GM19240 (cell line): ENCODE data around the gene CYP24A1.

Experiments used
- DNase-seq: peaks from one replicate; pipeline ENCODE4 v3.0.0; 2011; ENCODE audit warnings: low spot score; ENCODE audit not compliant: insufficient read length

Gene CYP24A1

DNA sequence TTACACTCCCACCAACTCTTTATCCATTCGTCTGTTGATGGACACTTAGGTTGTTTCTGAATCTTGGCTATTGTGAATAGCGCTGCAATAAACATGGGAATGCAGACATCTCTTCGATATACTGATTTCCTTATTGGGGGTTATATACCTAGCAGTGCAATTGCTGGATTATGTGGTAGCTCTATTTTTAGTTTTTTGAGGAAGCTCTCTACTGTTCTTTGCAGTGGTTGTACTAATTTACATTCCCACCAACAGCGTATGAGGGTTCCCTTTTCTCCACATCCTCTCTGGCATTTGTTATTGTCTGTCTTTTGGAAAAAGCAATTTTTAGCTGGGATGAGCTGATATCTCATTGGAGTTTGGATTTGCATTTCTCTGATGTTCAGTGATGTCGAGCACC is 29.5 kb upstream of the CYP24A1 start:
- no peak for DNase-seq

DNA sequence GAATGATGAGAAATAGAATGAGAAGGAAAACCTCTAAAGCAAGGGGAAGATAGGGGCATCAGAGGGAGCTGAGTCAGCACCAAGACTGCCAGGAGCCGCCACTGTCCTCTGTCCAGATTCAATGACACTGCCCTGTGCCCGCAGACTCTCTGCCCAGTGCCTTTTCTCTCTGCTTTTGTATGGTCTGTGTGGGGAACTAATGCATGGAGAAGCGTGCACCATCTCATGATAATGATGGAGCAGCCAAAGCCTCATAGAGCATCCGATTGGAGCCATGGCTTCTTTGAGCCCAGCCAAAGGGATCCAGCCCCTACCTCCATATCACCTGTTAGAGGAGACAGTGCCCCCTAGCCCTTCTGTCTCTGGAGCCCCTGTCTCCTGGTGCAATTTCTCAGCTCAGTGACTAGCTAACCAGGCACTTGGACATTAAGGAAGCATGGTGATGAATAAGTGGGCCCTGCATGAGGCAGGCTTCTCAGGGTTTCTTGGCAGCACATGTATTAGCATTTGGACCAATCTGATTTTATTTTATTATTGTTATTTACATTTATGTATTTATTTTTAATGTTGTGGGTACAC is 27.6 kb upstream of the CYP24A1 start:
- no peak for DNase-seq

DNA sequence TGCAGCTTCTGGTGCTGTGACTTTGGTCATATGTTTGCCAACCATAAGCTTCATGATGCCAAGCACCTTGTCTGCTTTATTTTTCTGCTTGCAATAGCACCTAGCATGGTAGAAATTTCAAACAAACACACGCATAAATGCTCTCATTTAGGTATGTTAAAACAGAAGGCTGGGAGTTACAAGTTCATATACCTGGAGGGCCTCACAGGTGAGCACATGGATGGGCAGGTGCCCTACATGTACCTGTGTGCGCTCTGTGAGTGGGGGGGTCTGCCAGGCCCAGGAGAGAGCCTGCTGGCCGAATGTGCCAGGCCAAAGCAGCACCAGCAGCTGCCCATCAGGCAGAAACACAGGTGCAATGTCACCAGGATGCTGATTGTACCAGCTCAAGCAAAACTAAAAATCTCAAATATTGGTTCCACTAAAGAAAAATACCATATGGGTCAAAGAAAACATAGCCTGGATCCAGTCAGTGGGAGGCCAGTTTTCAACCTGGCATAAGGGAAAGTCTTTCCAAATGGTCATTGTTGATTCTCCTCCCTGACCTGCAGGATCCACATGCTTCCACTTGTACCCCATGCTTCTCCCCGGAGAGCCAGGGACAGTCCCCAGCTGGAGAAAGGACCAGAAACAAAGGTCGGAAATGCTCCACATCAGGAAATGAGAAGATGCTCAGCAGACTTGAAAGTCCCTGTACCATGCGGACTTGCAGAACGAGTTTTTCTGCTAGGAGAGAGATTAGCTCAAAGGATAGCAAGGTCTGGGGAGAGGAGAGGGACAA is 26.9 kb upstream of the CYP24A1 start:
- DNase-seq: no peak

DNA sequence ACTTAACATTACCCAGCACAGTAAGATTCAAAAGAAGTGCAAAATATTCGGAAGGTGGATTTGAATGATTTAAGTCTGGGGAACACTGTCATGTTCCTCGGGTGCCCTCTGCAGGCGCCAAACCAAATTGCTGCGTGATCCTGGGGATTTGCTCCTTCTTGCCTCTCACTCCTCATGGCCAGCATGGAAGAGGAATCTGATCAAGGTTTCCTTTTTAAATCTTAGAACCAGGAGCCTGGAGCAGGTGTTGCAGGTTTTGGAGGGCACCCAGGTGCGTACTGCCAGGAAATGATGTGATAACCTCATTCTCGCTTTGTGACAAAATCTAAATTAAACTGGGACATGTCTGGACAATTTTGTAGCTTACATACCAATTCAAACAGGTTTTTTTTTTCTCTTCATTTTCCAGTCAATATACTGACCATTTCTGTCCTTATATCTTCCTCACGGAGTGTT is 26.0 kb upstream of the CYP24A1 start:
- DNase-seq: no peak

DNA sequence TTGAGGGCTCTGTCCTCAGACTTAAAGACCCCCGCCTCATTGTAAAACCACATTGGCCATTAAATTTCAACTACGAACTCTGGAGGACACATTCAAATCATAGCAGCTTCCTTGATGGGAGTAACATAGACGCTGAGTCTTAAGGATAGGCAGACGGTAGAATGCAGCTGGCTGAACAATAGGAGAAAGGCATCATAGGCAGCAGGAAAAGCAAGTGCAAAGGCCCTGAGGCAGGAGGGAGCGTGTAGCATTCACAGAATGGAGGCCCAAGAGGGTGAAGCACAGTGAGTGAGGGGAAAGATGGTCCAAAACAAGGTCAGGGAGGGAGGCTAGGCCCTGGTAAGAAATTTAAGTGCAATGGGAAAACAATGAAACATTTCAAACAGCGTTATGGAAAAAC is 25.5 kb upstream of the CYP24A1 start:
- DNase-seq: no peak

DNA sequence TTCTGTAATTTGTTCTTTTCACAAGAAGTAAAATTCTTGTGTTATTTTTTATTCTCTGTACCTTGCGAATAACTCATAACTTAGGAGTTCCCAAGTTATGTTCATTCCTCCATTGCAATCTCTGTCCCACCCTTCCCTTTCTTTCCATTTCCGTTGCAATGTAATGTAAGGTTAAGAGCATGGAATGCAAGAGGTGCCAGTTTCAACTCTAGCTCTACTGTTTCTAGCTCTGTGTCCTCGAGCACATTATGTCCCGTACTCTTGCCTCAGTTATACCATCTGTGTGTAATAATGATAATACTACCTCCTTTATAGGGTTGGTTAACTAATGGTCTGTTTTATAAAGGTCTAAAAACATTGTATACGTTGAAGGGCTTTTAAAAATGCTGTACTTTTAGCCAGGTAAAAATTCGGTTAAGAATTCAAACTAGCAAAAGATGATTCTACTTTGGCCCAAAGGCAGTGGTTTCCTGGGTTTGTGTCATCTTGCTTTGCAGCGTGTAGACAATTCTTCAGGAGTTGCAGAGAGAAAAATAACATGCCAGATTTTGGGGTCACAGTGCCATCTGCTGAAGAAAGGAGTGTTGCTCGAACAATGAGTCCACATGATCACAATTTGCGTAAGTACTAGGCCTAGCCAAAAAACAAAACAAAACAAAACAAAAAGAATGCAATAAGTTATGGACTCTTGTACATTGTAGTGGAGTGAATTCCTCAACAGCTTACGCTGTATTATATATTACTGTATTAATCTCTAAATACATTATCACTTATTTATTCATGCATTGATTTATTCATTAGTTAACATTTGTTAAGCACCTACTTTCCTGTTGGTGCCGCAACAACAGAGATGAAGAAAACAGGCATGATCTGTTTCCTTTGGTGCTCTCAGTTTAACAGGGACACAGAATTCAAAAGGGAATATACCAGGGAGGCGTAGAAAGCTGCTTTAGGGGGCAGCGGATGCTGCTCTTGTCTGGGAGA is 24.1 kb upstream of the CYP24A1 start:
- DNase-seq: no peak

DNA sequence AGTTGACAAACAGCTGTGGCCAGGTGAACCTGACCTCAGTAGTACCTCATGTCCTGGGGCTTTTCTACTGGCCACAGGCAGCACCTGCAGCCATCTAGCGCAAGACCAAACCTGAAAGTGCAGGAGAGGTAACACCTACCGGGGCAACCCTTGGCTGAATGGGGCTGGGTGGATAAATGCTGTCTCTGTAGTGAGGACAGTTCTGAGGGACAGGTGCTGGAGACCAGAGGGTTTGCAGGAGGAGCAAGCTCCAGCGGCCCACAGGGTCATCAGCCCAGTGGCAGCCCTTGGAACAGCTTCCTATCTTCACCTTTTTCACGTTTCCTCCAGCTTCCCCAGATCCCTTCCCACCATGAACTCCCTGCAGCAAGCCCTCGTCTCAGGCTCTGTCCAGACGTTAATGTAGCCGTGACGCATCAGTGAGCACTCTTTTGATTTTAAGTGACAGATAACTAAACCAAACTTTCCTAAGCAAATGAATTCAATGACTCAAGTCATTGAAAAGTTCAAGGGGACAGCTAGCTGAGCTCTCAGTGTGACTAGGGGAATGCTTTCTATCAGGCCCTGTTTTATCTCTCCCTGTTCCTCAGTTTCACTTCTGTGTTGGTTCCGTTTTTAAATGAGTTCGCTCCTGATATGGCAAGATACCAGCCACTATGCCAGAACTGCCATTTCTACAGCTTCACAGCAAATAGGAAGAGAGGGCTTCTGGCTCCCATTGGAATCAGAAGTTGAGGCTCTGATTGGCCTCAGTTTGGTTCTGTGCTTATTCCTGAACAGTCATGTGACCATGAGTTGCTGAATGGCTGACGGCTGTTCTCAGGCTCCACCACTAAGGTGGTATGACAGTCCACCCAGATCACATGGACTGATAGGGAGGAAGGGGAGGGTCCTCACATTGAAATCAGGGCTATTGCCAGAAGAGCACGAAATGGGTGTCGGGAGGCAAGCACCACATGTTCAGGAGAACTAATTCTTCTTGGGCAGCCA is 22.0 kb upstream of the CYP24A1 start:
- DNase-seq: no peak

DNA sequence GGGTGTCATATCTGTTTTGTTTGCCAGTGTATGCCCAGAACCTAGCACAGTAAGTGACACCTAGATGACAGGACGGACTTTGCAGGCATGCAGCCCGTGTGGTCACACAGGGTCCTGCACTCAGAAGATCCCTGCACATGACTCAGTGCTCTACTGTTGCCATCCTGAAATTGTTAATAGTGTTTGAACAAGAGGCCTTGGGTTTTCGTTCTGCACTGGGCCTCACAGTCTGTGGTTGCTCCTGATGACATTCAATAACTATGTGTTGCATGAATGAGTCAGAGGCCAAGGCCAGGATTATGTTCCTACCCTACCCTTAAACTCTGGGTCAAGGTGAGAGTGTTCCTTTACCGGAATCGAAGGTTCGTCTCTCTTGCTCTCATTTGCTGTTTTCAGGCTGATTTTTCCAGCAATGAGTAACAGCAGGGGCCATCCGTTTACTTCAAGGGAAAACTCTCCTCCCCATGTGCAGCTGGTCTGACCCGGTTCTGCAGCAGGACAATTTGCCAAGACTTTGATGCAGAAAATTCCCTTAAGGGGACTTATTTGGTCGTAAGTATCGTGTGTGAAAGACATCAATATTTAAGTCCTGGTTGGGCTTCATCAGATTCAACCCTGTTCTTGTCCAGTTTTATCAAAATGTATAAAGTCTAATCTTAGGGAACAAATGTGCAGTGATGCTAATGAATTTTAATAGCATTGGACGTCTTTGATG is 21.1 kb upstream of the CYP24A1 start:
- DNase-seq: no peak

DNA sequence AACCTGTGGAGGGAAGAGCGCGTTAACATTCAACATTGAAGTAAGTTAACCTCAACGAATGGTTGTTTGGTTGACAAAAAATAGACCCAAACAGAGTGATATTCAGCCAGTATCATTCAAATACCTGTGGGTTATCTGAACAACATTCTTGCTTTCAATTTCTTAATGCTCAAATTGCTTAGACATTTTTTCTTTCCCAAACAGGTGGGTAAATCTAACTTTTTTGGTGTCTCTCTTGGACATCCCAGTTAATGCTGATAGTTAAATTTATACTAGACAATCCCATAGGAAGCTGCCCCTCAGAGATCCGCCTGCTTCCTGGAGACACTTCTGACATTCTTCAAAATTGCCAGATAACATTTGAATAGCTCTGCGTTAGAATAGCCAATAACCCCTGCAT is 20.0 kb upstream of the CYP24A1 start:
- DNase-seq: no peak

DNA sequence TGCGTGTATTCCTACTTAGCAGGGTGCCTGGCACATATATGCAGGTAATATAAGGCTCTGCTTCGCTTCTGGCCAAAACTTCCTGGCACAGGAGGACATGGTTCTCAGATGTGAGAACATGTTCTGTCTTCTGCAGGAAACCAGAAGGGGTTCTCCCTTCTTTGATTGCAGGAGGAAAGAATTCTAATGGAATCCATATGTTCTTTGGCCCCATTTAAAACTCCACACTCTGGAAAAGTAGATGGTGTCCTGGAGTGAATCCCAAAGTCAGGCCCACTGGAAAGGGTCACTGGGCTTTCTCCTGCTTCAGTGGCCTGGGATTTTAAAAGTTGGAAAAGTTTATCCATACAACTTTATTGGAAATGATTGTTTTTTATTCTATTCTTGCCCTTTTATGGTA is 16.4 kb upstream of the CYP24A1 start:
- no peak for DNase-seq

DNA sequence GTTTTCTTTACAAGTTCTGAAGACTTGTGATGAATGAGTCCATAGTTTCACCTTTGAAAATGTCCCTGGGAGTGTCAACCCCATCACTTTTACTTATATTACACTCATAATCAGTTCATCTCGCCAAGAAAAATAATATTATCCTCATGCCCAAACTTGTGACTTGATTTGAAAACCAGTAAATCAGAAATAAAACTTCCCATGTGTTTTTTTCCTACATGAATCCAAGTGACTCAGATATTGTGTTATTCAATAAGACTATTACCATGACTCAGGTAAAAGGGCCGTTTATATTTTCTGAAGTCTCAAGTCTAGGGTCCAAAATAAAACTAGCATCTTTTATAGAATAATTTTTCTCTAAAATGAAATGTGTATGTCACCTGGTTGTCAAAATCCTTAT is 15.8 kb upstream of the CYP24A1 start:
- DNase-seq: no peak

DNA sequence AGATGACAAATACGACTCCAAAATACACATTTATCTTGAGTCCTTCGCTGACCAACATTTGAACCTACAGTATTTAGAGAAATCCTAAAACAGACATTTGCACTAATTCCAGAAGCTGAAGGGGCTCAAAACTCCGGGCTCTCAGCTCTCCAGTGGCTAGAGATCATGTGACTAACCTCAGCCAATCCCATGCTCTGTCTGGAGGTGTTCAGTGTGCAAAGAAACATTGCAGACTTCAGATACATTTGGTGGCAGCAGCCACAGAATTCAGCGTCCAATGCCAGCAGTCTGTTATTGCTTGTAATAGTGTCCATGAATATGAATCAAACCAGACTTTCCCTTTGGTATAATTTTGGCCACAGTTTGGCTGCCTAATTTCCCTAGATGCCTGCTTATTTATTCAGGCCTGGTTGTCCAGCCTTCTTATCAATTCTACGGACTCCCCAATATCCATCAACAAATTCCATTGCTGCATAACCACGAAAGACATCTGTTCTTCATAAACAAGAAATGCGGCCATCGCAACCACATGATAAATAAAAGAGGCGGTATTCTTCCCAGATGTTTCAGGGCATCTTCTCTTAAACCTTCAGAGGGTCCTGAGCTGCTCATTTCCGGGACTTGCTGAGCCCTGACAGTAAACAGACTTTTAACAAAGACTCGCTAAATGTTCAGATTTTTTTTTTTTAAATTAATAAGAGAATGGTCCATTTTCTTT is 14.5 kb upstream of the CYP24A1 start:
- DNase-seq: no peak

DNA sequence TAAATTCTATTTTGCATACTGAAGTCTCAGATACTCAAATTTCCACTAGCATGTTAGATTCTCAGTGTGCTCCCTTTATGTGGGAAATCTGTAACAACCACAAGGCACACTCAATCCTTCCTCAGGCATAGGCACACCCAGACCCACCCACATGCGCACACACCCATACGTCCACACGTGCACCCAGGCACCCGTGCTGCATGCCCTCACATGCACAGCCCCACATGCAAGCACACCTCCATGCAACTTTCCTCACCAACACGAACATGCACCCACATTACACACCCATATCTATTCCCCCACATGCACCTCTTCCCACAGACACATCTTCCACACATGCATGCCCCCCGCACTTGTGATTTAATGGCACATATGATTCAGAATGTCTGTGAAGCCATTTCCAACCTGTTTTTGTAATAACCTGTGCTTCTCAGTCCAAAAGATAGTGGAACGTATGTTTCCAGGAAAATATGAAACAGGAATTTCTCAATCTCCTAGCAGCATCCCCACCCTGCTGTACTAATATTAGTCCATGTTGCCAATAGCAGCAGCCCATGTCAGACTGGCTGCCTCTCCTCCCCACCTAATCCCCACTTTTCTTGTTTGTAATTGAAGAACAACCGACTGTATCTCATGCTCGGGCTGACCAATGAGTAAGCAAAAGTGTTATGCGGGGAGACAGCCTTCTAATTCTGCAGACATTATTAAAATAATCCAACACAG is 11.3 kb upstream of the CYP24A1 start:
- DNase-seq: no peak

DNA sequence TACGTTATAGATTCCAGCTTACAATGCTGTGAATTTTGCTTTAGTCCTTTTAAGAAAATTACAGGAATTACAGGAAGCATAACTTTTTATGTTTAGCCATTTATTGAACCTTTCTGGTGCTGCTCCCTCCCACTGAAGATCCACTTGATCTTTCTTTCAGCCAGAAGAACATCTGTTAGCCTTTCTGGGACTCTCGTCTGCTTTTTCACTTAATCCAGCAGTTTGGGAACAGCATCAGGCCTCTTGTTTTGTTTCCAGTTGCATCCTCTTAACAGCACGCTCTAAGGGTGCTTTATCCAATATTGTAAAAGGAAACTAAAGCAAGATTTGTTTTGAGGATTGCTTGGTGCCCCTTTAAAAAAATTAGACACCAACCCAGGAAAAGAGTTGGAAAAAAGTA is 10.3 kb upstream of the CYP24A1 start:
- no peak for DNase-seq

DNA sequence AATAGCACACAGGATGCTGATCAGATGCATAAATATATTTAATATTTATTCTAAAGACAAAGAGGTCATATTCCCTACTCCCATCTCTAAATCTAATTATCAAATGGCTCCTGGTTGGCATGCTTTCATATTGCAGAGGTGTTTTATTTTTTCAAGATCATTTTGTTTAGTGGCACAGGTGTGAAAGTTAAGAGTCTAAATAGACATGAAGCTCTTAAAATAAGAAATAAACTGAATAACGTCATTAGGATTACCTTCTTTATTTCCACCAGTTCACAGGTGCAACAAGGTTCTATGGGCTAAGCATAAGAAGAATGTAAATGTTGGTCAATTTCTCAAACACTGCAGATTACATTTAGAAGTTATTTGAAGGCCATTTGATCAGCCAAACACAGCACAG is 7.1 kb upstream of the CYP24A1 start:
- no peak for DNase-seq

DNA sequence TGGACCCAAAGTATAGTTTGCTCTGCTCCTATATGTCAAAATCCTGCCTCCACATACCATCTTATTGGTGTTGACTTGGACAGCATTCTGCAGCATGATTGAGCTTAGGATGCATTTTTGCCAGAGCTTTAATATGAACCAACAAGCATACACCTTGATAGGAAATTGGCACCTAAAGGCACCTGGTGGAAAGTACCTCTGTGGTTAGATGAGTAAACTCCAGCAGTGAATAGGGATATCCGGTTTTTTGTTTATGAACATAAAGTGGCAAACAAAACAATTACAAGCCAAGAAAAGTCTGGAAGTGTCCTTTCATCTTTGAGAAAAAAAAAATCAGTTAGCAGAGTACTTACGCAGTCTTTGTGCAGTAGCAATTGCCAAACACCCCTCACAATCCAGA is 6.2 kb upstream of the CYP24A1 start:
- DNase-seq: no peak

DNA sequence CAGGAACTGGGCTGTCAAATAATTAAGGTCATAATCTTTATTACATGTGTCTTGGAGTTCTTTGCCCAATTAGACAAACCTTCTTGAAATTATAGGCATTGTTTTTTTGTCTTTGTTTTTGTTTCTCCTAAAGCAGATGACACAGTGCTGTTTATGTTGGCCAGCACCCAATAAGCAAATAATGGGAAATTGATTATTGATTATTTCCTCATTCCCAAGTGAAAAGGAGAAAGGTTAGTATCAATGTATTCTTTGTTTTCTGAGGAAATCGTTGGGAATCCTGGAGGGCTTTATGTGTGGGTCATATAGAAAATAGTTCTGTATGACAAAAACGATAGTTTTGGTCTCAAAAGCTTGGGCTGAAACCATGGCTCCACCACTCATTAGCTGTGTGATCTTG is 4.5 kb upstream of the CYP24A1 start:
- no peak for DNase-seq

DNA sequence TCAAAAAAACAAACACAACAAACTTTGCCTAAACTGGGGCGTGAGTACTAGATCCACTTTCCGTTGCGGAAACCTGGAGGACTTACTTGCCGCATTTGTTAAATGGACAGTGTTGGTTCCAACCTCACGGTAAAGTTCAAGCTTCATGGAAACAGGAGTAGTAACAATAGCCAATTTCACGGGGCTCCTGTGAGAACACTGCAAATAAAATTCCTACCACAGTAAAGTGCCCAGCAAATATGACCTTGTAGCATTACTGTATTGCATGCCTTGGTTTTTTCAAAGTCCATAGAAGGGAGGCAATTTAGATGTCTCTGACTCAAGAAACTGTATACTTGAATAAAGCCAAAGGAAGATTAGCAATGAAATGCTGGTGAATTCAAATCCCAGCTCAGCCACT is 3.6 kb upstream of the CYP24A1 start:
- DNase-seq: no peak

DNA sequence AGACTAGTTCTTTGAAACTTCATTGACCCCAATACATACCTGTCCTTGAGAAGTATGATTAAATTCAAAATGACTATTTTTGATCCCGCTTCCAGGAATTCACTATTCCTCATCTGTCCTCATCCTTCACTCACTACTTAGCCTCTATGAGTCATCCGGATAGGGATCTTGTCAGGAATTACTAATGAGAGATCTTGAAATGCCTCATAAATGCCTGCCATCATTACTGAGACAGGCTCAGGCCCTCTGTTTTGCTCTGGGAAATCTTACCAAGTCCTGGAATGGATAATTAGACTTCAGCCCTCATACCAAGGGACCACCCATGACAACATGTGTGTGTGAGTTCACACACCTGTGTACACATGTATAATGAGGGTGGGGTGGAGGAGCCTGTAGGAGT is 2.8 kb upstream of the CYP24A1 start:
- no peak for DNase-seq
